H1 (cell line): Measurements from ENCODE around the gene STX16. TPM values are rescaled to one million over a fixed set of nuclear protein-coding genes. Genes with fewer than 3 reads are reported as not detected.

Experiments
- BRCA1 ChIP-seq: IDR thresholded peaks from 2 replicates; pipeline ENCODE4 v1.6.1; 2012; ENCODE audit warnings: low read depth, low read length, improper control_type of control experiment
- polyA plus RNA-seq, 7 experiments: library from polyadenylated mRNA; depleted of rRNA in 3 of 7; stranded (reverse) in 5 of 7; unstranded in 2 of 7; fragments of >200 nt in 5 of 7; fragments of 200-250 nt in 2 of 7; gene quantifications; 1 replicate in 5 of 7; 2 replicates in 1 of 7; 4 replicates in 1 of 7; pipeline versions ENCODE4 v1.2.1 to v1.2.3, GENCODE V29; 2011 to 2013; ENCODE audit warnings: missing spikeins in 2 of 7, mixed read lengths in 2 of 7
- total RNA-seq: library from RNA; stranded (reverse); fragmentation: NEBNext Ultra II Directional; extraction: Animal tissue kit (Norgen Biotek cat#: 25700); gene quantifications from 2 replicates; pipeline ENCODE4 v1.2.1, GENCODE V29; 2021

STX16 gene
- total and polyA plus RNA-seq, 2 of the 8 experiments (the other 6 are each of a cell fraction or from before 2014, with no cell fraction given): 45.2 to 61.6 TPM

- no peak for TF ChIP-seq BRCA1
Measured at GRCh38 chr20:58695895-58696375, 44.9 kb downstream of the STX16 start (continued).
